Subcutaneous preadipocyte (primary cell): ENCODE results near the gene TP53BP2. TPM values are rescaled to one million over a fixed set of nuclear protein-coding genes. Genes with fewer than 3 reads are reported as not detected.

Source experiments
- total RNA-seq: library from RNA; depleted of rRNA; stranded (reverse); fragments of >200 nt; gene quantifications from 2 replicates; pipeline ENCODE4 v1.2.3, GENCODE V29; 2012

Gene TP53BP2
- total RNA-seq = 14.3 and 28.3 TPM in 2 replicates

GRCh38 chr1:223845810-223846682, at the start of gene TP53BP2:
TSS of gene TP53BP2 (minus strand) at chr1:223845947. CDS start at chr1:223845680, 267 bp downstream.

Other genes starting within 250 kb of the TP53BP2 start
- gene CAPN8, start 180.2 kb downstream of the TP53BP2 start, total RNA-seq = under 0.01 TPM in 1 of 2 replicates, not detected in the other
- gene CAPN2, start 133.4 kb downstream of the TP53BP2 start, total RNA-seq = 376 and 586 TPM in 2 replicates